Caco-2 (cell line): ENCODE measurements around the gene SPATA32. TPM values are rescaled to one million over a fixed set of nuclear protein-coding genes. Genes with fewer than 3 reads are reported as not detected.

Experiments
- BruUV-seq: library from RNA; stranded (reverse); fragments of 400-500 nt; replicated peaks from 2 replicates; lab custom pipeline; 2021; lab: Mats Ljungman, UMichigan
- CTCF ChIA-PET: fragments of 300-600 bp; sonication (Branson Sonifier 250); formaldehyde crosslinking; loops from one replicate; lab custom pipeline; 2022; ENCODE audit warnings: antibody characterized with exemption; lab: Charles Lee
- POLR2A ChIA-PET: fragments of 300-600 bp; sonication (Branson Sonifier 250); formaldehyde crosslinking; loops from one replicate; lab custom pipeline; 2022; ENCODE audit warnings: antibody characterized with exemption; lab: Charles Lee
- DNase-seq, 2 experiments: peaks; one replicate each; pipeline versions ENCODE4 v3.0.0 to v3.0.0-alpha.2; 2020 to 2022
- H3K27me3 ChIP-seq: replicated peaks from 2 replicates; pipeline ENCODE4 v1.6.0; 2011; ENCODE audit warnings: low read length; ENCODE audit not compliant: control insufficient read depth, insufficient read depth
- H3K36me3 ChIP-seq: 2 replicates; pipeline ENCODE4 v1.5.1; 2011; ENCODE audit warnings: low read length; ENCODE audit not compliant: control insufficient read depth, insufficient read depth
- H3K4me1 ChIP-seq: fragments of 250-450 bp; sonication (Bioruptor Pico); 2 replicates; pipeline ENCODE4 v1.5.1; 2020; ENCODE audit warnings: mild to moderate bottlenecking
- H3K4me3 ChIP-seq: 2 replicates; pipeline ENCODE4 v1.5.1; 2011; ENCODE audit warnings: low read depth, mild to moderate bottlenecking, control low read depth, low read length
- H3K9me3 ChIP-seq: fragments of 250-450 bp; sonication (Bioruptor Pico); 2 replicates; pipeline ENCODE4 v1.5.1; 2020; ENCODE audit warnings: mild to moderate bottlenecking, moderate library complexity
- H3K27ac Mint-ChIP-seq: one replicate; pipeline ENCODE4 v1.8.0; 2022; ENCODE audit warnings: mixed read lengths; ENCODE audit not compliant: unreplicated experiment
- H3K27me3 Mint-ChIP-seq: one replicate; pipeline ENCODE4 v1.8.0; 2022; ENCODE audit warnings: mixed read lengths; ENCODE audit not compliant: insufficient read depth, unreplicated experiment
- H3K36me3 Mint-ChIP-seq: one replicate; pipeline ENCODE4 v1.8.0; 2022; ENCODE audit warnings: mild to moderate bottlenecking, mixed read lengths; ENCODE audit not compliant: insufficient read depth, unreplicated experiment
- H3K4me1 Mint-ChIP-seq: one replicate; pipeline ENCODE4 v1.8.0; 2022; ENCODE audit warnings: low read depth, mixed read lengths; ENCODE audit not compliant: unreplicated experiment
- H3K4me3 Mint-ChIP-seq: one replicate; pipeline ENCODE4 v1.8.0; 2022; ENCODE audit warnings: mild to moderate bottlenecking, moderate library complexity, mixed read lengths; ENCODE audit not compliant: unreplicated experiment
- H3K9me3 Mint-ChIP-seq: one replicate; pipeline ENCODE4 v1.8.0; 2022; ENCODE audit warnings: mixed read lengths; ENCODE audit not compliant: unreplicated experiment
- CTCF ChIP-seq, 2 experiments: fragments of 200-600 bp in 1 of 2; IDR thresholded peaks; 1 replicate in 1 of 2; 2 replicates in 1 of 2; pipeline versions ENCODE4 v1.5.1 to v1.8.0; 2011 to 2022; ENCODE audit warnings: antibody characterized with exemption in 1 of 2, control low read depth in 1 of 2, inconsistent platforms in 1 of 2, low read depth in 1 of 2, low read length in 1 of 2, mild to moderate bottlenecking in 1 of 2, moderate library complexity in 1 of 2; ENCODE audit not compliant: insufficient read depth in 1 of 2, severe bottlenecking in 1 of 2, unreplicated experiment in 1 of 2
- intact Hi-C: fragments of 100-400 bp; cut with micrococcal nuclease; formaldehyde crosslinking; loops from one replicate; pipeline ENCODE4 v1.10.0; 2022; ENCODE audit not compliant: unreplicated experiment
- total RNA-seq: library from RNA; stranded (reverse); gene quantifications from 2 replicates; pipeline ENCODE4 v1.2.3, GENCODE V29; 2022

The SPATA32 gene
- total RNA-seq, 1 experiment from 2014 or later = not detected

DNA sequence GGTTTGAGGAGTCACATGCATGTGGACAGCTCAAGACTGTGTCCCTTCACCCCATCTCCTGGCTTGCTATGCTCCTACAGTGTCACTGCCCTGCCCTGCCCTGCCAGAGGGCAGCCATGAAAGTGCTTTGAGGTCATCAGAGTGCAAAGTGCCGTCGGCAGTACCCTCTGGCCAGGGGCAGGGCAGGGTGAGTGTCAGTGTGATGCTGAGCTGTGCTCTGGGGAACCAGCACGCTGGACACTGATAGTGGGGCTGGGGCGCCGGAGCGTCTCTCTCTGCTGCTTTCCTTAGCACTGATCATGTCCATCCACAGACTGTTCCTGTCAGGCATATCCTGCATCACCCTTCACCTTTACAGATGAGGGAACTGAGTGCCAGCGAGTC lies 1.6 kb upstream of the SPATA32 start:
- Histone ChIP-seq H3K27me3 (no peaks in the 10 kb centered on the region), H3K4me3 (no peak overlapping the region), H3K9me3 (no peaks in the 10 kb centered on the region), H3K36me3 (no peaks in the 10 kb centered on the region; the same call in 1 of the 2 replicates), H3K4me1 (peaks cover 3% of the 10 kb centered on the region; the same call in 1 of the 2 replicates)
- Mint-ChIP-seq H3K4me3 (no peak overlapping the region), H3K9me3 (no peaks in the 10 kb centered on the region), H3K36me3 (peaks cover 22% of the 10 kb centered on the region), H3K4me1 (no peaks in the 10 kb centered on the region), H3K27ac (no peak overlapping the region), H3K27me3 (no peaks in the 10 kb centered on the region)
- intact Hi-C loops = no loop called here
- ChIA-PET CTCF (interaction anchor here (1.1 kb wide), 1 partner anchor 8 kb away, joined by 3 read pairs; no protein-coding TSS in a partner anchor), POLR2A (no interaction called here)
- TF ChIP-seq CTCF (IDR thresholded peaks at IDR 0.05; ENCODE audit: insufficient read depth in 1 of 2, low read depth in 1 of 2, low read length in 1 of 2, severe bottlenecking in 1 of 2, unreplicated experiment in 1 of 2) = no peak
- no peak for DNase-seq
- no TSS peak for BruUV-seq

DNA sequence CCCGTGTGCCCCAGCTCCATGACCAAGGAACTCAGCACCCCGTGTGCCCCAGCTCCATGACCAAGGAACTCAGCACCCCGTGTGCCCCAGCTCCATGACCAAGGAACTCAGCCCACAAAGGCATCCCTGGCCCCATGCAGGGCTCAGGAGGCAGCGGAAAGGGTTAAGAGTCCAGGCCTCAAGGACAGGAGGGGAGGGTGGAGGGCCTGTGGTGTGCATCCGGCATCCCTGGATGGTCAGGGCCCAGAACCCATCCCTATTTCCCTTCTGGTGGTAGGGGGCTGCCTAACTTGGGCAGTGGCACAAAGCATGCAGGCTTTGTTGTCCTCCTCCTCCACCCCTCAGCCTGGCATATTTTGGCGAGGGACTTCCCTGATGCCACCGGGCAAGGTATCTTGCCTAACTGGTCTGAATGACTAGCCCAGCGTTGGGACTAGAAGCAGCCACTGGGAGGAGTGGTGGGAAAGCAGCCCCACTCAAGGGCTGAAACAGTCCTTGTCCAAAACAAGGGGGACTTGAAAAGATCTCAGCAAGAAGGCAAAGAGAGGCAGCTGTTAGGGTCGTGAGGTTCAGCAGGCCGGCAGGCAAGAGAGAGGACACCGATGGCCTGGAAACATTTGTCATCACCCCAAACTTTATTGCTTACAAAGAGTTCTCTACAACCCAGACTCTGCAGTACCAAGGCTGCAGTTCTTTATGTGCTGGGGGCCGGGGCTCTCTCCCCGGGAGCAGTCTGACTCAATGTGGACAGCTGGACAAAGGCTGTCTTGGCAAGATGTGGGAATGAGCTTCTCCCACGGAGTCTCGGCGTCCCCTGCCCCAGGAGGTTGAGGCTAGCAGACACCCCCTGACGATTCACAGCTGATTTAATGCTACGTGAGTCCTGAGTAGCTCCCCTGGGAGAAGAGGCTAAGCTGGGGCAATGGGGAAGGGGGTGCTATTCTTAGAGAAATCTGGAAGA lies 902 bp upstream of the SPATA32 start:
- intact Hi-C loops = no loop called here
- ChIA-PET POLR2A (no interaction called here), CTCF (interaction anchor here (1.1 kb wide), 1 partner anchor 7 kb away, joined by 3 read pairs; no protein-coding TSS in a partner anchor)
- Histone ChIP-seq H3K4me1 (peaks cover 3% of the 10 kb centered on the region; the same call in 1 of the 2 replicates), H3K9me3 (no peaks in the 10 kb centered on the region), H3K4me3 (no peak overlapping the region), H3K27me3 (no peaks in the 10 kb centered on the region), H3K36me3 (no peaks in the 10 kb centered on the region; the same call in 1 of the 2 replicates)
- no TSS peak for BruUV-seq
- peaks cover 20% of the 10 kb centered on the region for H3K36me3 Mint-ChIP-seq
- no peaks in the 10 kb centered on the region for H3K4me1 Mint-ChIP-seq
- no peak overlapping the region for H3K4me3 Mint-ChIP-seq
- no peaks in the 10 kb centered on the region for H3K27me3 Mint-ChIP-seq
- no peaks in the 10 kb centered on the region for H3K9me3 Mint-ChIP-seq
- no peak for TF ChIP-seq CTCF (IDR thresholded peaks at IDR 0.05; ENCODE audit: insufficient read depth in 1 of 2, low read depth in 1 of 2, low read length in 1 of 2, severe bottlenecking in 1 of 2, unreplicated experiment in 1 of 2)
- no peak overlapping the region for H3K27ac Mint-ChIP-seq
- no peak for DNase-seq

GRCh38 chr17:45260204-45260783 lies 1.6 kb downstream of the SPATA32 start:
- no TSS peak for BruUV-seq
- Mint-ChIP-seq H3K36me3 (peaks cover 10% of the 10 kb centered on the region), H3K27ac (no peak overlapping the region), H3K9me3 (no peaks in the 10 kb centered on the region), H3K27me3 (no peaks in the 10 kb centered on the region), H3K4me1 (no peaks in the 10 kb centered on the region), H3K4me3 (no peak overlapping the region)
- H3K4me1 ChIP-seq = no peaks in the 10 kb centered on the region
- no peaks in the 10 kb centered on the region for H3K9me3 ChIP-seq
- H3K27me3 ChIP-seq = no peaks in the 10 kb centered on the region
- H3K36me3 ChIP-seq = no peaks in the 10 kb centered on the region
- ChIA-PET CTCF (interaction anchor here (0.7 kb wide), 1 partner anchor 84 kb away, joined by 3 read pairs; no protein-coding TSS in a partner anchor), POLR2A (no interaction called here)
- no peak for DNase-seq
- intact Hi-C loops = no loop called here
- TF ChIP-seq CTCF (IDR thresholded peaks at IDR 0.05; ENCODE audit: insufficient read depth in 1 of 2, low read depth in 1 of 2, low read length in 1 of 2, severe bottlenecking in 1 of 2, unreplicated experiment in 1 of 2) = no peak
- no peak overlapping the region for H3K4me3 ChIP-seq
